ENCODE data around the gene DACT2. TPM values are rescaled to one million over a fixed set of nuclear protein-coding genes. Genes with fewer than 3 reads are reported as not detected.

The DACT2 gene
- total RNA-seq, 4 donors from 2014 or later: 0.27 TPM; not detected in 3

GRCh38 chr6:168310945-168311344 lies 8.6 kb downstream of the DACT2 start:
- H3K27ac ChIP-seq: no peak overlapping the region
- no peaks in the 10 kb centered on the region for H3K36me3 ChIP-seq
- no peak overlapping the region for H3K4me3 ChIP-seq (replicated peaks in 1 of 3)
- TF ChIP-seq CTCF (IDR thresholded peaks at IDR 0.05) (no peak), POLR2A (IDR thresholded peaks at IDR 0.05) (no peak)
- no peaks in the 10 kb centered on the region for H3K9me3 ChIP-seq
- DNase-seq: no peak
- H3K4me1 ChIP-seq: peaks cover 0 to 5% of the 10 kb centered on the region in 2 donors
- intact Hi-C loops (cut with DNase I): no loop called here
- H3K27me3 ChIP-seq: no peaks in the 10 kb centered on the region
- WGBS, 2 donors: 89 to 91% methylated on average over 10 of the region's 10 CpGs

GRCh38 chr6:168310403-168310802 lies 9.2 kb downstream of the DACT2 start:
- Histone ChIP-seq H3K36me3 (no peaks in the 10 kb centered on the region), H3K27me3 (no peaks in the 10 kb centered on the region), H3K9me3 (no peaks in the 10 kb centered on the region), H3K4me1 (peaks cover 0 to 5% of the 10 kb centered on the region in 2 donors), H3K27ac (no peak overlapping the region), H3K4me3 (replicated peaks in 1 of 3) (no peak overlapping the region)
- TF ChIP-seq CTCF (IDR thresholded peaks at IDR 0.05) (no peak), POLR2A (IDR thresholded peaks at IDR 0.05) (no peak)
- DNase-seq: no peak
- 77 to 84% methylated on average over 5 to 7 of the region's 11 CpGs for WGBS, 2 donors
- intact Hi-C loops (cut with DNase I): no loop called here

- no peaks in the 10 kb centered on the region for H3K27me3 ChIP-seq
- TF ChIP-seq POLR2A (IDR thresholded peaks at IDR 0.05): no peak
- no peak for TF ChIP-seq CTCF (IDR thresholded peaks at IDR 0.05)
- intact Hi-C loops (cut with DNase I): no loop called here
- DNase-seq: no peak
- 84 to 94% methylated on average over 5 to 15 of the region's 15 CpGs for WGBS, 2 donors
- H3K27ac ChIP-seq: no peak overlapping the region
- H3K4me3 ChIP-seq (replicated peaks in 1 of 3): no peak overlapping the region
- H3K9me3 ChIP-seq: no peaks in the 10 kb centered on the region
- H3K36me3 ChIP-seq: no peaks in the 10 kb centered on the region
- H3K4me1 ChIP-seq: peaks cover 0 to 5% of the 10 kb centered on the region in 2 donors
These were observed 9.6 kb downstream of the DACT2 start for GRCh38 chr6:168309997-168310396.

- WGBS, 2 donors: 93 to 97% methylated on average over 30 of the region's 30 CpGs
- H3K4me3 ChIP-seq (replicated peaks in 1 of 3): no peak overlapping the region
- H3K4me1 ChIP-seq: peaks cover 0 to 5% of the 10 kb centered on the region in 2 donors
- no peak overlapping the region for H3K27ac ChIP-seq
- no peaks in the 10 kb centered on the region for H3K36me3 ChIP-seq
- intact Hi-C loops (cut with DNase I): no loop called here
- TF ChIP-seq CTCF (IDR thresholded peaks at IDR 0.05) (no peak), POLR2A (IDR thresholded peaks at IDR 0.05) (no peak)
- DNase-seq: no peak
- H3K9me3 ChIP-seq: no peaks in the 10 kb centered on the region
- H3K27me3 ChIP-seq: no peaks in the 10 kb centered on the region
These were observed 10.4 kb downstream of the DACT2 start for GRCh38 chr6:168309183-168309582.

GRCh38 chr6:168308390-168309144 lies 11.0 kb downstream of the DACT2 start:
- Histone ChIP-seq H3K27ac (no peak overlapping the region), H3K36me3 (no peaks in the 10 kb centered on the region), H3K27me3 (no peaks in the 10 kb centered on the region), H3K4me3 (replicated peaks in 1 of 3) (no peak overlapping the region), H3K4me1 (peaks cover 0 to 5% of the 10 kb centered on the region in 2 donors), H3K9me3 (no peaks in the 10 kb centered on the region)
- 91 to 98% methylated on average over 11 to 35 of the region's 35 CpGs for WGBS, 2 donors
- no peak for TF ChIP-seq CTCF (IDR thresholded peaks at IDR 0.05)
- no peak for TF ChIP-seq POLR2A (IDR thresholded peaks at IDR 0.05)
- no peak for DNase-seq
- intact Hi-C loops (cut with DNase I): no loop called here

Data from thyroid gland (tissue), 4 donors.